NT2/D1 (cell line): Measurements from ENCODE around the gene TUBB1.

ENCODE experiments used
- SUZ12 ChIP-seq: IDR thresholded peaks from 2 replicates; pipeline ENCODE4 v1.6.1; 2011; ENCODE audit not compliant: insufficient read length, insufficient read depth; ENCODE audit errors: extremely low read depth
- ZNF274 ChIP-seq: IDR thresholded peaks from 2 replicates; pipeline ENCODE4 v1.6.1; 2011; ENCODE audit warnings: mild to moderate bottlenecking, low read depth, low read length

- TF ChIP-seq ZNF274, result no peak
- TF ChIP-seq SUZ12, result no peak
Measured at GRCh38 chr20:59010995-59011873, 8.0 kb upstream of the TUBB1 start.
